ENCODE data around the gene COL15A1.
A peak's percentile ranks its signal among the peaks of the same experiment; 100 is the strongest.

Gene COL15A1

DNA sequence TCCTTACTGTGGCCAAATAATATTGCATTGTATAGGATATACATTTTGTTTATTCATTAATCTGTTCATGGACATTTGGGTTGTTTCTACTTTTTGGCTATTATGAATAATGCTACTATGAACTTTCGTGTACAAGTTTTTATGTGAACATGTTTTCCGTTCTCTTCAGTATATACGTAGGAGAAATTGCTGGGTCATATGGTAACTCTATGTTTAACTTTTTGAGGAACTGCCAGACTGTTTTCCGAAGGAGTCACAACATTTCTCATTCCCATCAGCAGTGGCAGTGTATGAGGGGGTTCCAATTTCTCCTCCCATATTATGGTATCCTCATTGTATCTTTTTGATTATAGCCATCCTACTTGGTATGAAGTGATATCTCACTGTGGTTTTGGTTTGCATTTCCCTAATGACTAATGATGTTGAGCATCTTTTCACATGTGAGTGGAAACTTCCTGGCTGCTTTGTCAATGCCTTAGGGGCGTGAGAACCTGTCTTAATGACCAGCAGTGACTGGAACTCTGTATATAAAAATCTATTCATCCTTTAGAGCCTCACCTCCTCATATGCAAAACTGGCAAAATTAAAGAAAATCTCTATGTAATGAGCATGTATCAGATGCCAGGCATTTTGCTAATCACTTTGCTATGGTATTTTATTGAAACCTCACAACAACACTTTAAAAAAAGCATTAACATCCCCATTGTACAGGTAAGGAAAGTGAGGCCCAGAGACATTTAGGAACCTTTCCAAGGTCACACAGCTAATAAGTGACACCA lies 113.4 kb downstream of the COL15A1 start:
- peak in 1 of 2 donors; percentile 10 for DNase-seq (ENCODE audit: low read depth in 2 of 2)

DNA sequence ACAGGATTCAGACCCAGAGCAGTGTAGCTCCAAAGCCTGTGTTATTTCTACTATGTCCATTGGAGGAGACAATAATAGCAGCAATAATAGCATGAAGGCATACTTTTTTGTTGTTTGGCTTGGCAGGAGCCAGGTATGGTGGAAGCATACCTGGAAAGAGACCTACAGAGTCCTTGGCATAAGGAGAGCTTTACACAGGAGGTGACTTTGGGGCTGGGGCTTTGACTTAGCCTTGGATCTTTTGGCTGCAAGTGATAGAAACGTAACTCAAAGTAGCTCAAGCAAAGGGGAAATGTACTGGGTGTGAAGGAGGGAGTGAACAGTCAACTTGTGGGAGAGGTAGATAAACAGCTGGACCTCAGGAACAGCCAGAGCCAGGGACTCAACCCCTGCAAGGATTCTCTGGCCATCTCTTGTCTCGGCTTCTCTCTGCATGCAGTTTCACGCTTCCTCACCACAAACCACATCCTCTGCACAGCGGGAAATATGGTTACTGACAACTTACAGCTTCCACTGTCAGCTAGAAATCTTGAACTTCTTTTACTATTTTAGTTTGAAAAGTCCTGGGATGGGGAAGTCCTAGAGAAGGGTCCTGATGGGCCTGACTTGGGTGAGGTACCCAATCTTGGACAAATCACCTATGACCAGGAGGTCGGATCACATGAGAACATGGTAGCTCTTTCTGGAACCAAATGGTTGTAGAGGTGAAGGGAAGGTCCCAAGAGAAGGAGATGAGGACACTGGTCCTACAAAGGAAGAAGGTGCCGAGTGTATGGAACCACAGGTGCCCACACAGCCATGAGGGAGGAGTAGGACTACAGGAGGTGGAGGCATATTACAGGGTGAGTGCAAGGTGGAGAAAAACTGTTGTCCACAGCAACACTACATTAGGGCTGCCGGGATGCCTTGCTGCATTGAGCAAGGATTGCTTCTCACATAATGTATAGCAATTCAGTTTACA lies 114.2 kb downstream of the COL15A1 start:
- DNase-seq (ENCODE audit: low read depth in 2 of 2), result peak; percentile 51 to 72

DNA sequence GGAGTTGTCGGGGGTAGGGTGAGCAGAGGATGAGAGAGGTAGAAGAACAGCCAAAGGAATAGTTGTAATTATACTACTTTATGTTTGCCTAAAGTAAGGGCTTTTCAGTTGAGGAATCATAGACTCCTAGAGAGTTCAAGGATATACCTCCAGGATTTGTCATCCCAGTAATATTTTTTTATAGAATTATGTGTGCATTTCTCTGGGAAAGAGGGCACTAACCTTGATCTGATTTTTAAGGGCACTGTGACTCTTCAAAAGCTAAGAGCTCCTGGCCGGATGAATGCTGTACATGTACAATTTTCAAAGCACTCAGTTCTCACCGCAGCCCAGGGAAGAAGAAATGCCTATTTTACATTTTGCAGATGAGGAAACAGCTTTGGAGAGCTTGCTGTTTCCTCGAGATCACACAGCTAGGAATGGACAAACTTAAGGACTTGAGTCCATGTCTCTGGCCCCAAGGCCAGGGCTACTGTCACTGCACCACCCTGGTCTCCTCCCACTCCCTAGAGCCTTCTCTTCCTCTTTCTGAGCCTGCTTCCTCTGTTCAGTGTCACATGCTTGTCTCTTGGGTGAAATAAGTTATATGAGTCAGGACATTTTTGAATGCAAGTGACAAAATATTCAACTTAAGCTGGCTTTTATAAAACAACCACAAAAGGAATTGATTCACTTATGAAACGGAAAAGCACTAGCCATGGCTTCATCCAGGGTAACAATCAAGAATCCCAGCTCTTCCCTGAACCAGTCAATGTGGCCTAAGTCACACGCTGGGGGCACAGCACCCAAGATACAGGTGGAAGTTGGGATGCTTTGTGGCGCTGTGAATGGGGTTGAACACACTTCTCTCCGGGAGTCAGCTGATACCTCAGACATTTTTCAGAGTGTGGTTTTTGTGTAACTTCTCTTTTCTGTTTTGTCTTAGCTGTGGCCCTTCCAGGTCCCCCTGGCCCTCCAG lies 115.5 kb downstream of the COL15A1 start:
- no peak for DNase-seq (ENCODE audit: low read depth in 2 of 2)

DNA sequence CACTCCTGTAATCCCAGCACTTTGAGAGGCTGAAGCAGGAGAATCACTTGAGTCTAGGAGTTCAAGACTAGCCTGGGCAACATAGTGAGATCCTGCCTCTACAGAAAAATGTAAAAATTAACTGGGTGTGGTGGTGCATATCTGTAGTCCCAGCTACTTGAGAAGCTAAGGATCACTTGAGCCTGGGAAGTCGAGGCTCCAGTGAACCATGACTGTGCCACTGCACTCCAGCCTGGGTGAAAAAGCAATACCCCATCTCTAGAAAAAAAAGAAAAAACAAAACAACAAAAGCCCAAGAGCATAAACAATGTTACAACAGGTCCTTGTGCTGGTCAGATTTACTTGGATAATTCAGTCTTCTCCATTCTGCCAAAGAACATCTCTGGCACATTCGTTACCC lies 116.9 kb downstream of the COL15A1 start:
- DNase-seq (ENCODE audit: low read depth in 2 of 2), result no peak

DNA sequence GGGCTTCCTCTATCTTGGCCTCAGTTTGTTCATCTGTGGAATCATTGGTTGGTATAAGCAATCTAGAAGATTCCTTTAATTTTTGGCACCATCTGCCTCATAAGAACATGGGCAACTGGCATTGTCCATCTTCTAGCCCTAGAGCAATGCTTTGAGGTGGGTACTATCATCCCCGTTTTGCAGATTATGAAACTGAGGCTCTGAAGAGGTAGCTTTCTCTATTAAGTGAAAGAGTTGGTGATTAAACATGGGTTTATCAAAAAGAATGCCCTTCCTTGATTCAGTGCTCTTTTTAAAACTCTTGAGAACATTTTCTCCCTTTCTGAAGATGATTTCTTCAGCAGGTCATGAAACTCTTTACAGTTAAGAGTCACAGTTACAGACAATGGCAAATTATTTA lies 118.8 kb downstream of the COL15A1 start:
- no peak for DNase-seq (ENCODE audit: low read depth in 2 of 2)

DNA sequence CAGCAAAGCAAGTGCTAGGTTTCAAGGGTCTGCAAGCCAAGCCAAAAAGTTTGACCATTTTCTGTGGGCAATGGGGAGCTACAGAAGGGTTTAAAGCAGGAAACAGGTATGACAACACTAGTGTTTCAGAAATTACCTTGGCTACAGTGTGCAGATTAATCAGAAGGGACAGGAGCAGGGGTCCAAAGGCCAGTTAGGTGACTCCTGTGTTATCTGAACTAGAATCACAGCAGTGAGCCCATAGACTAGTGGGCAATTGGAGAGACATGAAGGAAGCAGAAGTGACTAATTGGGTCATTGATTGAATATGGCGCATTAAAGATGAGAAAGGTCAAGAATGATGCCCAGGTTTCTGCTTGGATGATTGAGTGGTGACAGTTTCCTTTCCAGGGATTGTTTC lies 119.8 kb downstream of the COL15A1 start:
- DNase-seq (ENCODE audit: low read depth in 2 of 2), result no peak

DNA sequence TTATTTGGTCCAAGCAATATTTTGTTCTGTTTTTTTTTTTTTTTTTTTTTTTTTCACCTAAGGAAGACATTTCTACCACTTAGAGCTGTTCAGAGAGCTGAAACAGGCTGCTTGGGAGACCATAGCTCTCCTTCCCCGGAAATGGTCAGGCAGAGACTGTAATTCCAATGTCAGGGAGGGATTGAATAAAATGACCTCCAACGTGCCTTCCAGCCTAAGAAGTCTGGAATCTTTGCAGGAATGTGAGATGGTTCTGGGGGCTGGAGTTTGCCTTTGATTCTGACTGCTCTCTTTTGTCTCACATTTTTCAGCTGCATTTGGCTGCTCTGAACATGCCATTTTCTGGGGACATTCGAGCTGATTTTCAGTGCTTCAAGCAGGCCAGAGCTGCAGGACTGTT lies 122.9 kb downstream of the COL15A1 start:
- no peak for DNase-seq (ENCODE audit: low read depth in 2 of 2)

DNA sequence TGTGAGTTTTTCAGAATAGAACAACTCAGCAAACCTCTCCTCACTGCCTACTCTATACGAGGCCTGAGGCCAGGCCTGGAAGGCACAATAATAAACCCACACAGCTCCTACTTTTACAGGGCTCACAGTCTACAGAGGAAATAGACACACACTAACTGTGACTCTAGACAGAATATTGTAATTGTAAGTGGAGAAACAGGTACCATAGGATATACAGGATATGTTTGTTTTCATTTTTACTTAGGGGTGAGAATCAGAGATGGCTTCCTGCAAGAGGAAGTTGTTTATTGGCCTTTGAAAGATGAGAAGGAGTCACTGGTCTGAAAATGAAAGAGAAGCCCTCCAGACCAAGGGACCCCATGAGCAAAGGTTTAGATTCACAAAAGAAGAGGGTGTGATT lies 125.4 kb downstream of the COL15A1 start:
- DNase-seq (ENCODE audit: low read depth in 2 of 2), result no peak

DNA sequence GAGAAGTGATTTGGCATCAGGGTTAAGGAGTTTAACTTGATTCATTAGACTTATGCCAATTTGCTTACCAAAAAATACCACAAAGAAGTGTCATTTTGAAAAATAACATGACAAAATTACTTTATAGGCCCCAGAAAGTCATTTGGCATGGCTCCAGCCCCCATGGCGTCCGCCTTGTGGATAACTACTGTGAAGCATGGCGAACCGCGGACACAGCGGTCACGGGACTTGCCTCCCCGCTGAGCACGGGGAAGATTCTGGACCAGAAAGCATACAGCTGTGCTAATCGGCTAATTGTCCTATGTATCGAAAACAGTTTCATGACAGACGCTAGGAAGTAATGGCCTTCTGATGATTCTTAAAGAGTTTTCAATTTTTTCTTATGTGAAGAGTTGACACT lies 125.8 kb downstream of the COL15A1 start:
- DNase-seq (ENCODE audit: low read depth in 2 of 2), result no peak

DNA sequence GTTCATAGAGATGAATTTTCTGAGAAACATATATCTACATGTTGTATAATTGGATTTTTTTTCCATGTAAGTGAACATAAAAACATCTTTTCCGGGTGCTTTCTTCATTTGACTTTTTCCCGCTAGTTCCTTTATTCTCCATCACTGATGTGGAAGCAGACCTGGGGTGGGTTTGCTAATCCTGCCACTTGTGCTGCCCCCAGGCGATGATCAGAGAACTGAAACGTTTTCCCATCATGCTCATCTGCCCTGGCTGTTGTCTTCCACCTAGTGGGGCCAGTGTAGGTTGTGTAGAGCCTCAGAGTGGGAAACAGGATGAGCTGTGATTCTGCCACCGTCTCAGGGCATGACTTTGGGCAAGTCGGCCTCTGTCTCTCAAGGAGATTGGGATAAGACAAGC lies 127.0 kb downstream of the COL15A1 start:
- no peak for DNase-seq (ENCODE audit: low read depth in 2 of 2)

DNA sequence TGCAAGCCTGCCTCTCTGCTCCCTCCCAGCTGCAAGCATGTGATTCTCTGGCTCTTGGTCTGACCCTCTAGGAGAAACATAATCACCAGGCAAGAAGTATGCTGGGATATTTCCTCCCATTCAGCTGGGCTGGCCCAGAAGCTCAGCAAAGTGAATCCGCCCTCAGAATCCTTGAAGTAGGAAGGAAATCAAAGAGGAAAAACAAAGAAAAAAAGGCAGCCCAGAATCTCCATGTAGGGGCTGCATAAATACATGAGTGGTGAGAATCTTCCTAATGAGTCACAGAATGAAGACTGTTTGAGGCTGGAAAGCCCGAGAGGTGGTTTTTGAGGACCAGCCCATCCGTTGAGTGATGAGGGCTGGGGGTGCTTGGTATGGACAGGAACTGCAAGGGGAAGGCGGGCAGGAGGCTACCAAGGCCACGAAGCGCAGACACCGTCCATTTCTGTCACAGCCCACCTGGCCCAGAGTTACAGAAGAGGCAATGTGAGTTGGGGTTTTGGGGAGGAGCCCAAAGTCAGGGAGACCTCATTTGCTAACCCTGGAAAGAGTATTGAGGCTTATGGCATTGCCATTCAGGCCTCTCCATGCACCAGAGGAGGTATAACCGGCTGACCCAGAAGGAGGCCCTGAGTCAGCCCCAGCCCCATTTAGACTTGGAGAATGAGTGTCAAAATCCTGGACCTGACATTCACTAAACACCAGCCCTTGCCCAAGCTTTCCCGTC lies 127.8 kb downstream of the COL15A1 start:
- no peak for DNase-seq (ENCODE audit: low read depth in 2 of 2)

DNA sequence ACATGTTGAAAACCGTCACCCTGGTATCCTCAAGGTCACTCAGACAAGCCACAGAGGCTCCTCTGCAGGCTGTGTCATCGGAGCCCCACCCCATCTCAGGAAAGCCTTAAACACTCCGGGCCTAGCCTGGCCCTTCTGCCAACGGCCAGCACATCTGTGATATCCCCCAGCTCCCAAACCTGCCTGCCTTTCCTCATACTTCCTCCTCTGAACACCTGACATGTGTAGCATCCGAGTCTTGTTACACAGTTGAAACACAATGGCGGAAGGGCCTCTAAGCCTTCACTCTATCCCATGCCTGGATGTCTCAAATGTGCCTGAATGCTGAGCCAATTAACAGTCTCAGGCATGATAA lies 128.3 kb downstream of the COL15A1 start:
- no peak for DNase-seq (ENCODE audit: low read depth in 2 of 2)

DNA sequence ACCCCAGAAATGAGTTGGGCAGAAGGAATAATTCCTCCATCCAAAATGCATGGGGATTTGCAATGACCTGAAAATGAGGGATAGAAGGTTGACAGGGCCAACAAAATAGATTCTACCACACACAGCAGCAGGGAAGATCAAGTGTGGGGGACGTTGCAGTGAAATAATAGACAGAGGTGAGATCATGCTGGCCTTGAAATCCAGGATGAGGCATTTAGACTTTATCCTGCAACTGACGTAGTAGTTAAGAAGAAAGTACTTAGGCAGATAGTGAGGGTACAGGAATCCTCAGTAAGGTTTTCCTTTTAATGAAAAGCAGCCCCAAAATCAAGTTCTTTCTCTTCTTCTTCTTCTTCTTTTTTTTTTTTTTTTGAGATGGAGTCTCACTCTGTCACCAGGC lies 129.6 kb downstream of the COL15A1 start:
- no peak for DNase-seq (ENCODE audit: low read depth in 2 of 2)

DNA sequence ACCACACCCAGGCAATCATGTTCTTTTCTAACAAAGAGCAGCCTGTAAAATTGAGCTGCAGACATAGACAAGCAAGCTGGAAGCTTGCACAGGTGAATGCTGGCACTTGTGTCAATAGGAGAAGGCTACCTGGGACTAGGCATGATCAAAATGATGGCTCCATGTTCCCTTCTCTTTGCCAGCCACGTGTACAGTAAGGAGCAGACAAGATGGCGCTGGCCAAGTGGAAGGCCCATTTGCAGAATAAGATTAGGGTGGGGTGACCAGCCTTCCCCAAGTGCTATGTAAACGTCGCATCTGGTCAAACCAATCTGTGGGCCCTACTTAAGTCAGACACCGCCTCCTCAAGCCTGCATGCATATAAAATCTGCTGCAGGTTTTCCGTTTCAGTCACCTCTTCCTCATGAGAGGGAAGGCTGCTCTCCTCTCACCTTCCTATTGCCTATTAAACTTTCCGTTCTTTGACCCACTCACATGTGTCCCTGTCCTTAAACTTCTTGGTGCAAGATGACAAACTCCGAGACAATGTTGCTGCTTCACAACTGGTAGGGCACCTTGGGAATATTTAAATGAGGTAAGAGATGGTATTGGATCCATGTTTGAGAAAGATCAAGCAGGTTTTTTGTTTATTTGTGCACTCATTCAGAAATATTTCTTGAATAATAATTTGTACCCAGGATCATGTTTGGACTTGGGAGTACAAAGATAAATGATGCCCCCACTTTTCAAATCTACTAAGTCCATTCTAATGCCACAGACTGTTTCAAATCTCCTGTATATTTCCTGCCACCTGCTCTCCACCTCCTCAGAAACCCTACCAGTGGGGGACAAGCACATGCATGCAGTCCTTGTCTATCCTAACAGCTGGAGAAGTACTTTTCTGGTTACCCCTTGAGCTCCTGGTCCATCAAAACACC lies 130.5 kb downstream of the COL15A1 start:
- DNase-seq (ENCODE audit: low read depth in 2 of 2), result no peak

DNA sequence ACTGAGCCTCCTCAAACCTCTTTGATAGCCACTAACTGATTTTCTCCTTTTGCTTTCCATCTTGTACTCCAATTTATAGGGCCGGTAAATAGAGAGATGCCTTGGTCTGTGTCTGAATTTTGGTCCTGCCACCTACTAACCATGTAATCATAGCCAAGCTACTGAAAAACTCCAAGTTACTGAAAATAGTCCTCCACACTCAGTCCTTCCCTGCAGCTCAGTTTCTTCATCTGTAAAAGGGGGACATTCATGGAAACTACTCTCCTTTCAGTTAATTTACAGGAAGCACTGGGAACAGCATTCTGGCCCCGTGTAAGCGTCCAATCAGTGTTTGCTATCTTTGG lies 131.2 kb downstream of the COL15A1 start:
- no peak for DNase-seq (ENCODE audit: low read depth in 2 of 2)

DNA sequence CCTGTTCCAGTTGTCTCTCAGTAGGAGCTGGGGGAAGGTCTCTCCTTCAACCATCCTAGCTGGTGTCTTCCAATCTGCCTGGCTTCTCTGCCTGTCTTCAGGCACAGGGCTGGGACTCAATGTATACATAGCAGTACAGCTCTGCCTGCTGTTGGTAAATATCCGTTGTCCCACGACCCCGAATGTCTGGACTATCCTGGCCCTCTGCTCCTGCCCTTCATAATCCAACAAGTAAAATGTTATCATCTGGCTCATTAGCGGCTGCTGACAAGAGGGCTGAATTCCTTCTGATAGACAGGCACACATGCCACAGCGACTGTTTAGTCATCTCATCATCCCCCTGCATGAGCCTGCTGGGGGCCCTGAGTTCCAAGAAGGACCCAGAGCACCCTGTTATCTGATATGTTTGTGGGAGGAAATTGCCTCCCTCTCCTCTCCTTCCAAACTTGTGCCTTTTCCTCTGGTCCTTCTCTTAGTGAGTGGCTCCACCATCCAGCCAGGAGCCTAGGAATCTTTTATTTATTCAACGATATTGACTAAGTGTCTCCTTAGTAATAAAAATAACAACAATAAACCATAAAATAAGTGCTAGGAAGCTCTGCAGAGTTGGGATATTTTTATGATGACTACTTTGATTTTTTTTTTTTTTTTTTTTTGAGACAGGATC lies 131.7 kb downstream of the COL15A1 start:
- DNase-seq (ENCODE audit: low read depth in 2 of 2), result no peak

DNA sequence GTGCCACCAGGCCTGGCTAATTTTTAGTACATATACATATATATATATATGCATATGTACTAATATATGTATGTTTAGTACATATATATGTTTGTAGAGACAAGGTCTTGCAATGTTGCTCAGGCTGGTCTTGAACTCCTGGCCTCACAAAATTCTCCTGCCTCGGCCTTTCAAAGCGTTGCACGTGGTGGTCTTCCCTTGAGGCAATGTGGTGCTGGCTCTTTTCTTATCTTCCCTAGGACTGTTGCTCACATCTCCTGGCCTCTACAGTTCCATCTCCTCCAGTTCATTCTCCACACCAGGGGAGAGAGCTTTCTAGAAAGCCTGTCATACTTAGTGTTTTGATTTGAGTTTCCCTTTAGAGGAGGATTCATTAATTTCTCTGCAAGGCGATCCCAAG lies 132.3 kb downstream of the COL15A1 start:
- DNase-seq (ENCODE audit: low read depth in 2 of 2), result no peak

DNA sequence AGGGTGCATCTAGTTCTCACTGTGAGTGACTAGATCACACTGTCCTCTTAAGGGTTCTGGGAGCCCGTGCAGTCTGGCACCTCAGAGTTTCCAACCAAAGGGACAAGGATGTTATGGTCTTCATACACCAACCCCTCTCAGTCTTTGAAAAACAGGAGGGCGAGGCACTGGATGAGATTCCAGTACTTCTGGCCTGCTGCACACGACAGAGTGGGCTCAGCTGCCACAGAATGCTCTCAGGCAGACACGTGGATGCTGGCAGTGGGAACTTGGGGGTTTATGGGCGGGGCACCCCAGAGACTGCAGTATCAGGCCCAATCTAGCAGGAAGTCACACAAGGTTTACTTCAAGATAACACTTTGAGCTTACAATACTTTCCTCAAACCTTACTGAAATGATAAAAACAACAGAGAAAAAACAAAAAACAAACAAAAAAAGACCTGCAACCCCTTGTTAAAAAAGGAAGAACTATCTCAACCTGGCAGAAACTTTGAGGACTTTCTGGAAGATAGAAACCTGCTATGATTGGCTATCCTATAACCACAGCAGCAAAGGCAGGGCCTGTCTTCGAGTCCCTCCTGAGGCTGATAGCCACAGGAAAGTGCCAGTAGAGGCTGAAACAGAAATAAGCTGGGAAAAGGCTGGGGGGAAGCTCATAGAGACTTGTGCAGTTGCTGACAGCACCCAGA lies 132.9 kb downstream of the COL15A1 start:
- no peak for DNase-seq (ENCODE audit: low read depth in 2 of 2)

DNA sequence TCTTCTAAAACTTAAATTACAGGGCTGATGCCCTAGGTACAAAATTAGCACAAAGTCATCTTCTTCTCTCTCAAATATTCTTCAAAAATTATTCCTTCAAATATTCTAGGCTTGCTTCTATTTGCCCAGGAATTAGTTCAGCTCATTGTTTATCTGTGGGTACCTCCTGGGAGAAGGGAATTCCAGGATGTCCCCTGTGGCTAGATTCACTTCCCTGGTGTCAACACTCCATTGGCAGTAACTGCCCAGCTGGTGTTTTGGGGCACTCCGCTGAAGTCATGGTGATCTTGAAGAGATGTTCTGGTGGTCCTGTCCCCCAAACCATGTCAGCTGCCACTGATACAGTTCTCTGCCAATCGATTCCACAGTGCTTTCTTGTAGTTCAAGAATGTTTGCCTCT lies 135.0 kb downstream of the COL15A1 start:
- no peak for DNase-seq (ENCODE audit: low read depth in 2 of 2)

Data from stimulated activated CD8-positive, alpha-beta memory T cell treated with anti-CD3 and anti-CD28 coated beads, Interleukin-15, amount 100 ng/mL, for 48 hours (primary cell).